ENCODE results near the gene KRTAP5-3.
"Not testable (repeated sequence)": the region's sequence is repeated elsewhere in the genome, so short reads cannot be mapped to it uniquely, and the experiment has no call there.

Gene KRTAP5-3, protein sequence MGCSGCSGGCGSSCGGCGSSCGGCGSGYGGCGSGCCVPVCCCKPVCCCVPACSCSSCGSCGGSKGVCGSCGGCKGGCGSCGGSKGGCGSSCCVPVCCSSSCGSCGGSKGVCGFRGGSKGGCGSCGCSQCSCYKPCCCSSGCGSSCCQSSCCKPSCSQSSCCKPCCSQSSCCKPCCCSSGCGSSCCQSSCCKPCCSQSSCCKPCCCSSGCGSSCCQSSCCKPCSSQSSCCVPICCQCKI

DNA sequence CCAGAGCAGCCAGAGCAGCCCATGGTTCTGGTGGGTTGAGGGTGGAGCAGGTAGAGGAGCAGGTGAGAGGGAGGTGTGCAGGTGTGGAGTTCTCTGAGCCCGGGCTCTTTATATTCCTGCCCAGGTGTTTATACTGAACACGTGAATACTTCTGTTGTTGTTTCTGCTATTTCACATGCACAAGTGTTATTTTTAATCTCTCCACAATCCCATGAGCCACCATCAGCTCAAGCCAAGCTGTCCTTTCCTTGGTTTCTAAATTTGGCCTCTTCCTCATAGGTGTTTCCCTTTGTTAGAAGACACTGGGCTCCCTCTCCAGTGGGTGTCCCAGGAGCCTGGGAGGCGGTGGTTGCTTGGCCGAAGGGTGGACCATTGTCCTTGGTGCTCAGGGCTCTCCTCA, at the start of gene KRTAP5-3:
TSS of gene KRTAP5-3 (minus strand) at position 101 of the 400 bp plus-strand sequence. CDS start at position 23, 78 bp downstream.
- DNase-seq, result no peak

DNA sequence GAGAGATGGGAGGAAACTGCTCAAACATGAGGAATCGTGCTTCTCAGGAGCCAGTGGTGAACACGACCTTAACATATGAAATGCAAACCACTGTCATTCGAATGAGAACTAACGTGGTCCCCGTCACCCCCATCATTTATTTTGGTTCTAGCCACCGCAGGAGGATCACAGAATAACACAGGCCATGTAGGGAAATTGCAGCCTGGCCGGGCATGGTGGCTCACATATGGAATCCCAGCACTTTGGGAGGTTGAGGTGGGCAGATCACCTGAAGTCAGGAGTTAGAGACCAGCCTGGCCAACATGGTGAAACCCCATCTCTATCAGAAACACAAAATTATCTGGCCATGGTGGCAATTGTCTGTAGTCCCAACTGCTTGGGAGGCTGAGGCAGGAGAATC, 48.4 kb upstream of the KRTAP5-3 start:
- DNase-seq, result no peak

DNA sequence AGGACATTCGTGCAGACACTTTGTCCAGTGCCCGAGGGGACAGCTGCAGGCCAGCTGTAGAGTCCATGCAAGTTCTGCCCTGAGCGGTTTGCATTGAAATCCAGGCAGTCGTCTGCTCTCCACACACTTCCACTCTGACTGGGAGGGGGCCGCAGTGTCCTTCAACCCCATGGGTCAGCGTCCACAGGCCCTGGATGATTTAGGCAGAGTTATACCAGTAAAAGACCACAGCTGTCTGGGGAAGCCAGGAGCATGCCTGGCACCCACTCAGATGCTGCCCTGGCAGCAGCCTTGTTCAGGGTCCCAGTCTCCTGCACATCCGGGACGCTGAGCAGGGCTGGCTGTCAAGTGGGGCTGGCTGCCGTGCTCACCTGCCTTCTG, 47.8 kb upstream of the KRTAP5-3 start:
- no peak for DNase-seq

DNA sequence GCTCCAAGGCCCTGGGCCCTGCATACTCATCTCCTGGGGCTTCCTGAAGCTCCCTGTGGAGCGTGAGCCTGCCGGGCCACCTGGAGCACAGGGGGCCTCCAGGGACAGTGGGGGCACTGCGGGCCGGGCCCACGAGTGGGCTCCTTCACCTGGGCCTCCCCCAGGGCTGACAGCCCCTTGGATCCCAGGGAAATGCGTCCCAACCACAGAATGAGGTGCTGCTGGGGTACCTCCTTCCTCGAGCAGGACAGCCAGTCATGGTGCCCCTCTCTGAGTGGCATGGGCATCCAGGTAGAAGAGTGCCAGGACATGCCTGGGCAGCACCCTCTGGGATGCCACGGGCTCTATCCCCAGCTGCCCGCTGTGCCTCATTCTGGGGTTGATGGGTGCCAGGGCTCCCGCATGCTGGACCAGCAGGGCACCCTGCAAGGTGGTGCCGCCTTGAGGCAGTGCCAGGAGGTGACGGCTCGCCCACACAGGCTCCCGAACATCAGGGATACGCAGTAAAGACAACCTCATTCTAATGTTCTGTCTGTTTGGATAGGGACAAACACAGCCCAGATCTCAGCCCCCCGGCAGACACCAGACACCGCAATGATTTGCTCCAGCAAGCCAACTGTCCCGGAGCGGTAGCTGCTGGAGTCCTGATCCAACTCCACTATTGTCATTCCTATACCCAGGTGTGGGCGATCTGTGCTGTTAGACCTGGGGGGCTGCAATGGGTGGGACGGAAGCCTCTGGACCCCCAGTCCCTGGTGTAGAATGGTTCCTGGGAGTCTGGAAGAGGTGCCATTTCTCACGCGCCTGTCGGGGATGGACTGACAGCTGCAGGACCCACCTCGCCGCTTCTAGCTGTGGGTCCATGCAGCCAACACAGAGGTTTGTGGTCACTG, 47.2 kb upstream of the KRTAP5-3 start:
- no peak for DNase-seq

DNA sequence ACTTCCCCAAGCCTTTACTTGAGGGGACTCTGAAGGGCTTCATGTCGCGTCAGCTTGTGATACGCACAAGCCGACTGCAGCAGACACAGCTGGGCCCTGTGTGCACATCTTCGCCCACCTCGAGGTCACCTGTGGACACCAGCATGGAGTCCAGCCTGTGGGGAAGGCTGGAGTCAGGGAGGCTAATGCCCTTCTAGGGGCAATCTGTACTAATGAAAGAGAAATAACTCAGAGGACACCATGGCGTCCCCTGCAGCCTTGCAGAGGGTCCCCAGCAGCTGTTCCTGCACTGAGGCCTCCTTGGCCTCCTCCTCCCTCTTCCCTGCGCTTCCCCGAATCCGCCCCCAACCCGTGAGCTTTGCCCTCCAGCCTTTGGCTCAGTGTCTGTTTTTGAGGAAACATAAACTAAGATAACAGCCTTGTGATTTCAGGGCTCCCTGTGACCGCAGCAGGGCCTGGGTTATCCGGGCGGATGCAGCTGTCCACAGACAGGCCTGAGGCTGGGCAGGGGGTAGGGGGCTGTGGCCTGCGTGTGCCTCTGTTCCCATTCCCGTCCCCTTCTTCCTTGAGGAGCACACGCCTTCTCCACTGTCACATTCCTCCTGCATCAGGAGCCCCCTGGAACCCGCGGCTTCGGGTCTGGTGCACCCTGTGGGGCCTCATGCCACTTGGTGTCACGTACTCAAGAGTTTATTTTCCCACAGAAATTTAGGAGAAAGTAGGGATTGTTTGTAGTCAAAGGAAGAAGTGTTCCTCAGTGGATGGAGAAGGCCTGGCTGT, 46.3 kb upstream of the KRTAP5-3 start:
- no peak for DNase-seq

DNA sequence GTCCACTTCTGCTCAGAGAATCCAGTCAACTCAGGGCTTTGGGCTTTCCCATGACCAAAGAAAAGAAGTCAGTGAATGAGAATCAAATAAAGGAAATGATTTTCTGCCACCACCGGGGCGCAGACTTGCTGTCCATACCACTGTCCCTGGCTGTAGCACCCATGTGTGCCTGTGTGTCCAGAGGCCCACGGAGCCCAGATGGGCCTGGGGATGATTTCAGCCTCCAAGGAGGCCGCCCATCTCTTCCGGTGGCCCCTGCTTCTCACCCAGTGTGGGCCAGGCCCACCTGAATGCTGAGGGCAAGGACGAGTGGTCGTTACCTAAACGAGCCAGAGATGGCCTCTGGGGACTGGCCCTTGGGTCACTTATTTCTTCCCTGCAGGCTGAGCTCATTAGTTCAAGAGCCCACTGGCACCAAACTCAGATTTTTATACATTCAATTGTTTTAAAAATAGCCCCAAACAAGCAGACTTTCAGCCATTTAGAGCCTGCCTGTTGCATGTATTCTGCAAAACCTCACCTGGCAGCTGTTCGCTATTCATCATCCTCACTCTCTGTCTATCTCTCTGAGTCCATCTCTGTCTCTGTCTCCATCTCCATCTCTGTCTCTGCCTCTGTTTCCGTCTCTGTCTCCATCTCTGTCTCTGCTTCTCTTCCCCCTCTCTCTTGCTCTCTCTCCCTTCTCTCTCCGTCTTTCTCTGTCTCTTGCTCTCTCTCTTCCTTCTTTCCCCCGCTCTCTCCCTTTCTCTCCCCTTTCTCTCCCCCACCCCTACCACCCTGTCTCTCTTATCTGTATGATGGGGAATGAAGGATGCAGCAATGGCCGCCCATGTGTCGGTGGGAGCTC, 45.5 kb upstream of the KRTAP5-3 start:
- no peak for DNase-seq

DNA sequence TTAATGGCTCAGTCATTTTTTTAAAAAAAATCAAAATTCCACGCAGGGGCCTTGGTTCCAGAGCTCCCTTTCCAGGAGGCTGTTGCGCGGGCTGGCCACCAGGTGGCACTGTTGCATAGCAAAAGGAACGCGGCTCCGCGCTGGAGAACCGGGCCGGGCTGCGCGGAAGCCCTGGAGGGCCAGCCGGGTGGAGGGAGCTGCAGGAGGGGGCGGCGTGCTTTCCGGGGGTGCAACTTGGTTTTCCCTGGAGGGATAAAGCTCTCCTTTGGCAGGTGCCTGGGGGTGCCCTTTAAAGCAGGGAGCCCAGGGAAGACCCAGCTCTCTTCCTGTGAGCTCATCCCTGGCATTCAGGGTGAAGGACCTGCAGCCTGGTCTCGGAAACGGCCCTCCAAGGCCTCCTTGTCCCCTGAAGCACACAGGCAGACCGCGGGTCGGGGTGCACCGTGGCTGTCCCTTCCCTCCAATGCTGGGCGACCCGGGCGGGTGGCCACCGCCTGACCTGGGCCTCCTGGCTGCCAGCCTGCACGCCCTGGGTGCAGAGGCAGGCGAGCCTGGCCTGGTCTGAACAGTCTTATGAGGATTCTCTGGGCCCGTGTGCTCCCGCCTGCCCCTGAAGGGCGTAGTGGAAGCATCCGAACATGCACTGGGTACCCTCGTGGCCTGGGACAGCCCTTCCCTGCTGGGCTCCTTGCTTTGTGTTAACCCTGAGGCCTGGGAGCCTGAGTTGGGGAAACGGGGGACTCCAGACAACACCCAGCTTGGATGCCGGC, 44.7 kb upstream of the KRTAP5-3 start:
- DNase-seq, result peak; percentile 75

DNA sequence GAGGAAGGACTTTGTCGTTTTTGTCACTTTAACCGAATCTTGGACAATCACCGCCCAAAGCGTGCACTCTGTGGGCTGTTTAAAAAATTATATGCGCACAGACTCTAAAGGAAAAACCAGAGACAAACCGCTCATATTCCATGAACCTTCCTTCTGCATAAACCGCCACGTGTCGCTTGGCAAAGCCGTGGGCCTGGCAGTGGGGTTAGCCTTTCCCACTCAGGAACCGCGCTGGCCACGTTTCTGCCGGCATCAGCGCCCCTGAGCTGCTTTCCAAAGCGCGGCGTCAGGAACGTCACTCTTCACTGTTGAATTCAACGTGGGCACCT, 44.1 kb upstream of the KRTAP5-3 start:
- no peak for DNase-seq

DNA sequence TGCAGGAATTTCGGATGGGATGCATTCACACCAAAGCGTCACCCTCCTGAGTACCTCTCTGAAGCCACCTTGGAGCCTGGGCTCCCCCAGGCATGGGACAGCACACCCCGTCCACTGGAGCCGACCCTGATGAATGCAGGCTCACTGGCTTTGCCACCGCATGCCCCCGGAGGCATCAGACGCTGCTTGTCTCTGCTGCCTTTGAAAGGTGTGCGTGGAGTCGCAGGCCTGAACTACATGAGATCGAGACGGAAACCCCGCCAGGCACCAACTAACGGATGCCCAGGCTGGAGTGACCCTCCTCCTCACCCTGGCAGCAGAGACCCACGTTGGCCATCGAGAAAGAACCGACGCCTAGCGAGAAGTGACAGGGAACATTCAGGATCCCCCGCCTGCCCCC, 43.8 kb upstream of the KRTAP5-3 start:
- no peak for DNase-seq

DNA sequence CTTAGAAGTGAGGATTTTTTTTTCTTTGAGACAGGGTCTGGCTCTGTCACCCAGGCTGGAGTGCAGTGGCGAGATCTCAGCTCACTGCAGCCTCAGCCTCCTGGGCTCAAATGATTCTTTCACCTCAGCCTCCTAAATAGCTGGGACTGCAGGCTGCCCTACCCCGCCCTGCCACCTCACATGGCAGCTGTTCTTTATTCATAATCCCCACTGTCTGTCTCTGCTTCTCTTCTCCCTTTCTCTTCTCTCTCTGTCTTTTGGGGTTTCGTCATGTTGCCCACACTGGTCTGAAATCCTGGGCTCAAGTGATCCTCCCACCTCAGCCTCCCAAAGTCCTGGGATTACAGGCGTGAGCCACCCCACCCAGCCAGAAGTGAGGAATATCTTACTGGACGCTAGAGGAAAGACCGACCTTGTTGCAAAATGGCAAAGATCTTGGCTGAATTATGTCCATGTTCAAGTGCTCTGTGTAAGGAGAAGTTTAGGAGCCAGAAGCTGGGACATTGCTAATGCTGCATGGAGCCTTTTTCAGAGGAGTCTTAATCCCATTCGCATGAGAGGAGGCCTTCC, 43.2 kb upstream of the KRTAP5-3 start:
- DNase-seq, result no peak

DNA sequence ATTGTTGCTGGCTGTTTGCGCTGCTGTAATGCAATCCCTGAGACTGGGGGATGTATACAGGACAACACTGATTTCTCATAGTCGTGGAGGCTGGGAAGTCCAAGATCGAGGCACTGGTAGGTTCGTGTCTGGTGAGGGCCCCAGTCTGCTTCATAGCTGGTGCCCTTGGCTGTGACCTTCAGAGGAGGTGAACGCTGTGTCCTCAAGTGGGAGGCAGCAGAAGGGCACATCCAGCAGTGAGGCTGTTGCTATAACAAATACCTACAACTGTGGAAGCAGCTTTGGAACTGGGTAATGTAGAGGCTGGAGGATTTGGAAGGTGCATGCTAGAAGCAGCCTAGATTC, 42.6 kb upstream of the KRTAP5-3 start:
- no peak for DNase-seq

DNA sequence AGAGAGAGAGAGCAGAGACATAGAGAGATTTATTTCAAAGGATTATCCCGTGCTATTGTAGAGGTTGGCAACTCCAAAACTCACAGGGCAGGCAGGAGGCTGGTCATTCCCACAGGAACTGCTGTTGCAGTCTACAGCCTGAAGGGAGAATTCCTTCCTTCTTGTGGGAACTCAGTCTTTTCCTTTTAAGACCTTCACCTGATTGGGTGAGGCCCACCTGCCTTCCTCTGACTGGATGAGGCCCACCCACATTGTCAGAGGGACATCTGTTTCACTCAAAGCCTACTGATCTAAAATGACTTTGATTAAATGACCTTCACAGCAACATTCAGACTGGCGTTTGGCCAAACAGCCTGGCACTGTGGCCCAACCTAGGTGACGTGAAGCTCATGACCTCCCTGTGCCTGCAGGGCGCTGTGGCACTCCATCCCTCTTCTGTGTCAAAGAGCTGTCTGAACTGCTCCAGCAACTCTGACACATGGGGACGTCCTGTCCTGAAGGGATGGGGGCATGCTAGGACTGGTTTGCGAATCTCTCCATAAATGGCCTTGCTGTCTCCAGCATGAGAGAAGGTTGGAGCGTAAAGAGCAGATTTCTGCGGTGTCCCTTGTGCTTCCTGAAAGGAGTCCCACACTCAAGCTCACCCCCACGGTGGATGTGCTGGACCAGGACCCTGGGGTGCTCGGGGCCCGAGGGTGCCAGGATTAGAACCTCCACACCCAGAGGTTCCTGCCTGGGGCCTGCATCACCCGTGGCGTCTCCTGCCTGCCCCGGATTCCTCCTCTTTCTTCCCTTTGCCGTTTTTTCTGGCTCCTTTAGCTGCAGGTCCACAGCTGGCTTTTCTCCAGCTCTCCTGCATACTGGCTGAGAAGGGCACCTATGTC, 42.0 kb upstream of the KRTAP5-3 start:
- DNase-seq, result no peak

DNA sequence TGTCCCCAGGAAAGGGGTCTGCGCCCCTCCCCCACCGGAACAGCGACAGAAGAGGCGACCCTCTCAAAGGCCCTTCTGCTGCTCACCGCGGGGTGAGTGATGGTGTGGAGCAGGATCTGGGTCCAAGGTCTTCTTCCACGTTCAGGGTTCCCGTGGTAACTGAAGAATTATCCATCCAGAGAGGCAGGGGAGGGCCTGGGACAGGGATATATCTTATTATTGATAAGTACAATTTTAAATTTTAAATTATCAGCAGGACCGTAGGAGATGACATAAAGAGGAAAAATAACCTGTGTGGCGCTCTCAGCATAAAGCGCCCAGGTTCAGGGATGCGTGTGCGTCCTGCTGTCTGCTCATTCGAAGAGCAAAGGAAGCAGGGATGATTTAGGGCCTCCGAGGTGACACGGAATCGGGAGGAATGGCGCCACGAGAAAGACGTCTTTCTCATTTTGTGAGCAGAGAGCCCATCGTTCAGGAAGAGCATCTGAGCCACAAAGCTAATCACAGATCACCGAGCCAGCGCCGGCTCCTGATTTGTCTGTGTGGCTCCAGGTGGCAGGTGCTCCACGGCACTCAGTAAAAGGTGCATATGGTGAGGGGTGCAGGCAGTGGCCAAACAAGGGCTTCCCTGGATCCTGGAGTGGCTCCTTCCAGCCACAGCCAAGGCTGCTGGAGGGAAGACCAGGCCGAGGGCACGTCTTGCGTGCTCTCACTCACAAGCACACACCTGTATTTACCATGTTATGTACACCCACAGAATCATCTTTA, 40.6 kb upstream of the KRTAP5-3 start:
- DNase-seq, result no peak

DNA sequence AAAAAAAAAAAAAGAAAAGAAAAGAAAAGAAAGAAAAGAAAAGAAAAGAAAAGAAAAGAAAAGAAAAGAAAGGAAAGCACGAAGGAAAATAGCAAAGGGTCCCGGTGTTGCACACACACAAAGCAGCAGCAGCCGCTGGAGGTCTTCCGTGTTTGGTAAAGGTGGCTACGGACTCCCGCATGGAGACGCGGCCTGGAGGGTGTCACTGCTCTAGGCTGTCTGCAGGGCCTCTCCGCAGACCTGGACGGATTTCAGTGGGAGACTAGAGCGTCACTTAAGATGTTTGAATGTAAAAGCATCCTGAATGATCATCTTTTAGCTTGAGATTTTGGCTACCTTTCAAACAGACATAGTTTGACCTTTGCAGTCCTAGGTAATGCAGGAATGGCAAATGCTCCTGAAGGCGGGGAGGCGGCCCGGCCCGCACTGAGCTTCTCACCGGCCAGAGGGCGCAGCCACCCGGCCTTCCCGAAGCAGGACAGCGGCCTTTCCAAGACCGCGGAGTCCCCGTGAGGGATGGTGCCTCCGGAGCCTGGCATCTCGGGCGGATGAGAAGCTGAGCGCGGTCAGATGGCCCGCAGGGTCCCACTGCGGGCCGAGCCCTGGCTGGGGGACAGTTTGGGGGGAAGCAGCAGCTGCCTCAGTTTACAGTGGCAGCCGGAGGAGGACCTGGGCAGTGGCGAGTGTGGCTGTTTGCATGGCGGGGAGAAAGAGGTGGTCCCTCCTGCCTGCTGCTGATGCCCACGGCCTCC, 39.8 kb upstream of the KRTAP5-3 start:
- DNase-seq, result no peak

DNA sequence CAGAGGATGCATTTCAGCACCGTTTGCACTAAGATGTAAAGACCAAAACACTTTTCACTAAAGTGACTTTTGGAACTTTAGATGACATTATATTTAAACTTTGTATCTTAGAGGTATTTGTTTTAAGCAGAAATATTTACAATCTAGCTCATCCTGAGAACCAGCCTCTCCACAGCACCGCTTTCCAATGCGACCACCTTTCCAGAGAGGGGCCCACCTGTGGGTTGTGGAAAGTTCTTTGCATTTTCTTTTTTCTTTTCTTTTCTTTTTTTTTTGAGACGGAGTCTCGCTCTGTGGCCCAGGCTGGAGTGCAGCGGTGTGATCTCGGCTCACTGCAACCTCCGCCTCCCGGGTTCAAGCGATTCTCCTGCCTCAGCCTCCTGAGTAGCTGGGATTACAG, 38.3 kb upstream of the KRTAP5-3 start:
- not testable (repeated sequence) for DNase-seq

DNA sequence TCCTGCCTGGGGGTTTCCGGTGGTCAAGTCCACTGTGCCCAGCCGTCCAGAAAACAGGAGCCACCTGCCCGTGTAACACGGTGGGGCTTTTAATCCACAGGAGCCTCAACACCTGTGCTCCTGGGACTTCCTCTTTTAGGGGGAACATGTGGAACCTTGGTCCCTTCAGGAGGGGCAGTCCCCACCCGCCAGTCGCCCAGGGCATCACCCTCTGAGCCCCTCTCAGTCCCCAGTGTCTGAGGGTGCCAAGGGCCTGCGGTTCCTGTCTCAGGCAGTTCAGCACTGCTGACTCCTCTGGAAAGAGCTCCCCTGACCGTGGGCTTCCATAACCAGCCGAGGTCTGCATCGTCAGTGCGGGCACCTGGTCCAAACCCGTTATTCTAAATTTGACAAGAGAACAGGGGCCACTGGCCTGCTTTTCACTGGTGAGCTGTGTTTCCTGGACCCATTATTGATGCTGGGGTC, 37.1 kb upstream of the KRTAP5-3 start:
- DNase-seq, result no peak

DNA sequence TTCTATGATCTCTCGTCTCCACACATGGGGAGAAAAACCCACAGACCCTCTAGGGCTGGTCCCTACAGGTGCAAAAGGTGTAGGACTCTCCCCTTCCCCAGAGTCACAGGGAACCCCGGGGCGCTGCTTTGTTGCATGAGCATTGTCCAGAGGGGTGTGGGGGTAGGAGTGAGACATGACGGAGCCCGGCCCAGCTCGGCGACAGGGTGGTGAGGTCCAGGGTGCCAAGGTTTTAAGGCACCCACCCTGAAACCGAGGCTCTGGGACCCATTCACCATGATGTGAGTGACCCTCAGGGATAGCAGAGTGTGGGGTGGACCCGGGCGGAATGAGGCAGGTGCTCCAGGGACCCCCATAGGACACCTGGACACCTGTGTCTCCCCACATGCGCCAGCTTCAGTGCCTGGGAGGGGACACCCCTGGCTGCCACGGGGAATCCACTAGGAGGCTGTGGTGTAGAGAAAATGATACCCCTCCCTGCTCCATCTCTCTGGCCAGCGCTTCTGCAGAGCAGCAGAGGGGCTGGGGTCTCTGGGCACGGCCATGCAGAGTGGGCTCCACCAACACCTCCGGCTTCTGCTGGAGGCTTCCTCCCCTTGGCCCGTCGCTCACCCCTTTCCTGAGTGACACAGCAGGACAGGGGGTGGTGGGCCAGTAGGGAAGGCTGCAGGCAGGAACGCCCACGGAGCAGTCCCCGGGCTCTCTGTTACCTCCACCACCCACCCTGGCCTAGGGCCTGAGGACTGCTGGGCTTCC, 36.5 kb upstream of the KRTAP5-3 start:
- no peak for DNase-seq

DNA sequence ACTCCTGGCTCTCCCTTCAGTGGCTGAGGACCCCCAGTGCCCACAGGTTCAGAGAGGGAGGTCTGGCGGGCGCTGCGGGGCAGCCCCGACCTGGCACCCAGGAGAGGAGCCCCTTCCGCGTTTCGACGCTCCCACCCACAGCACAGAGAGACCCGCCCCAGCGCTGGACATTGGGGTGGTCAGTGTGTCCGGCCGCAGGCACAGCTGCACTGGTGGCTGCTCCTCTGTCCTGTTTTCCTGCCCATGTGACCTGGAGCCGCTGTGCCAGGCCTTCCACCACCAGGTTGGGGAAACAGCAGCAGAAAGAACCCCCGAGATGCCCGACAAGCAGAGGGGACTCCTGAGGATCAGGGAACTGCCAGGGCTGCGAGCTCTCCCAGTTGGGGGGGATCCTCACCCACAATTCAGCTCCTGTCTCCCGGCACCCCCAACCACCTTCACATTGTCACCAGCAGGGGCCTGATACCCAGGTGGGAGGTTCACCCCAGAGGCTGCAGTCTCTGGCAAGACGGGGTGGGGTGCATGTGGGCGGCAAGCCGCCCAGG, 35.0 kb upstream of the KRTAP5-3 start:
- no peak for DNase-seq
